GM23248 (cell line): ENCODE data around the gene ZNF586. TPM values are rescaled to one million over a fixed set of nuclear protein-coding genes. Genes with fewer than 3 reads are reported as not detected.
"Not testable (repeated sequence)": the region's sequence is repeated elsewhere in the genome, so short reads cannot be mapped to it uniquely, and the experiment has no call there.

Experiments used
- DNase-seq: peaks from one replicate; pipeline ENCODE4 v3.0.0-alpha.2; 2015
- H2AFZ ChIP-seq: fragments of 200-600 bp; sonication (generic); 2 replicates; pipeline ENCODE4 v1.6.1; 2016; ENCODE audit warnings: antibody characterized with exemption
- H3F3A ChIP-seq: fragments of 200-600 bp; sonication (generic); 2 replicates; pipeline ENCODE4 v1.6.1; 2016; ENCODE audit warnings: mild to moderate bottlenecking, antibody characterized with exemption, mixed run types; ENCODE audit not compliant: insufficient read depth
- H3K27ac ChIP-seq: fragments of 200-600 bp; sonication (generic); 2 replicates; pipeline ENCODE4 v1.5.1; 2016; ENCODE audit warnings: mild to moderate bottlenecking
- H3K27me3 ChIP-seq: fragments of 200-600 bp; sonication (generic); replicated peaks from 2 replicates; pipeline ENCODE4 v1.6.1; 2016; ENCODE audit warnings: mild to moderate bottlenecking; ENCODE audit not compliant: insufficient read depth
- H3K36me3 ChIP-seq: fragments of 200-600 bp; sonication (generic); 2 replicates; pipeline ENCODE4 v1.6.1; 2016; ENCODE audit warnings: low read depth, mild to moderate bottlenecking
- H3K4me1 ChIP-seq: fragments of 200-600 bp; sonication (generic); 2 replicates; pipeline ENCODE4 v1.6.1; 2016; ENCODE audit warnings: mild to moderate bottlenecking; ENCODE audit not compliant: insufficient read depth
- H3K4me2 ChIP-seq: fragments of 200-600 bp; sonication (generic); one replicate; pipeline ENCODE4 v1.6.1; 2016; ENCODE audit warnings: mild to moderate bottlenecking; ENCODE audit not compliant: unreplicated experiment
- H3K4me3 ChIP-seq: fragments of 200-600 bp; sonication (generic); 2 replicates; pipeline ENCODE4 v1.5.1; 2016; ENCODE audit warnings: mild to moderate bottlenecking
- H3K79me2 ChIP-seq: fragments of 200-600 bp; sonication (generic); 2 replicates; pipeline ENCODE4 v1.6.1; 2016; ENCODE audit warnings: mild to moderate bottlenecking; ENCODE audit not compliant: insufficient read depth
- H3K9ac ChIP-seq: fragments of 200-600 bp; sonication (generic); 2 replicates; pipeline ENCODE4 v1.6.1; 2016; ENCODE audit warnings: mild to moderate bottlenecking
- H3K9me2 ChIP-seq: fragments of 200-600 bp; sonication (generic); 2 replicates; pipeline ENCODE4 v1.6.1; 2016; ENCODE audit warnings: mixed run types, mild to moderate bottlenecking, moderate library complexity; ENCODE audit not compliant: insufficient read depth
- H3K9me3 ChIP-seq: fragments of 200-600 bp; sonication (generic); one replicate; pipeline ENCODE4 v1.6.1; 2017; ENCODE audit warnings: low read depth
- H4K20me1 ChIP-seq: fragments of 200-600 bp; sonication (generic); 2 replicates; pipeline ENCODE4 v1.6.0; 2016; ENCODE audit not compliant: insufficient read depth
- EZH2 ChIP-seq: fragments of 200-600 bp; sonication (generic); IDR thresholded peaks from 2 replicates; pipeline ENCODE4 v1.6.1; 2018; ENCODE audit warnings: antibody characterized with exemption, mild to moderate bottlenecking; ENCODE audit not compliant: insufficient read depth, poor library complexity, severe bottlenecking
- EZH2phosphoT487 ChIP-seq: fragments of 200-600 bp; sonication (generic); IDR thresholded peaks from 2 replicates; pipeline ENCODE4 v1.6.1; 2018; ENCODE audit warnings: antibody characterized with exemption, moderate library complexity, mild to moderate bottlenecking, low read depth; ENCODE audit not compliant: insufficient read depth
- WGBS, 2 experiments: methylation state at CpG; one replicate each; pipeline ENCODE4 v1.1.6; 2015 to 2017; ENCODE audit warnings: low lambda C conversion rate in 2 of 2, low coverage in 1 of 2; ENCODE audit errors: missing lambda C conversion rate in 2 of 2; 5-methylcytosine and 5-hydroxymethylcytosine counted together
- in situ Hi-C: fragments of 300-500 bp; cut with MboI; formaldehyde crosslinking; loops from 2 replicates; pipeline ENCODE4 v1.15.0; 2020
- polyA plus RNA-seq: library from polyadenylated mRNA; unstranded; fragments of >200 nt; fragmentation: Nextera tagmentation; extraction: Ambion mirVana; gene quantifications from 2 replicates; pipeline ENCODE4 v1.2.1, GENCODE V29; 2016
- total RNA-seq: library from RNA; depleted of rRNA; stranded (reverse); fragments of >200 nt; shearing (Covaris generic); gene quantifications from 2 replicates; pipeline ENCODE4 v1.2.3, GENCODE V29; 2014

The ZNF586 gene
- total and polyA plus RNA-seq, 2 experiments from 2014 or later, result 5.1 to 20.6 TPM

DNA sequence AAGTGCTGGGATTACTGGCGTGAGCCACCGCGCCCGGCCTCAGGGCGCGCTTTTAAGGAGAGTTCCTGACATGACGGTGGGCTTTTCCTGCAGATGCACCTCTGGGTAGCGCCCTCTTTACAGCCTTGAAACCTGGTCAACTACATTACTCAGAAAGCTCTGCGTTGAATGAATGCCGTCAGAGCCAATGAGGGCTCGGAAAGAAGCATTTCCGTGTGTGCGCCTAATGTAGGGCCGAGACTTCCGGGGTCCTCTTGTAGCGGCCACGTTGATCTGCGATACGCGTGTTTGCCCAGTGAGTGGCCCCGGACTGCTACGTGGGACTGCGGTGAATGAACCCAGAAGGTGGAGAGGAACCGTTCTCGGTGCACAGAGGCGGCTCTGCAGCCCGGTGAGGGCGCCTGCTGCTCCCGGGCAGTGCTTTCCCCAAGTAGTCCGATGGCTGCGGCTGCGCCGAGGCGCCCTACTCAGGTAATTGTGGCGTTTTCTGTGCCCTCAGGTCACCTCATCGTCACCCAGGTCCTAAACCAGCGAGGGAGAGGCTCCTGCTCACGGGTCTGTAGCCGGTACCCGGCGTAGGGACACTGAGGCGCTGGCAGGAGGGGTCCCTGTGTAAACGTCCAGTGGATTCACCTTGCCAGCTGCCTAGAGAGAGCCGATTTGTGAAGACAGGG, 50.1 kb downstream of the ZNF586 start:
- H3K4me1 ChIP-seq, result peaks cover 9% of the 10 kb centered on the region
- H3K9me2 ChIP-seq, result no peaks in the 10 kb centered on the region
- H3K27me3 ChIP-seq, result no peaks in the 10 kb centered on the region
- 0 to 1% methylated on average over 43 to 44 of the region's 44 CpGs for WGBS, 2 experiments
- H2AFZ ChIP-seq, result peak overlapping the region; percentile 90
- peaks cover 74% of the 10 kb centered on the region for H3K79me2 ChIP-seq
- peaks cover 3% of the 10 kb centered on the region; the same call in 1 of the 2 replicates for H4K20me1 ChIP-seq
- H3K4me3 ChIP-seq, result peak overlapping the region; percentile 95
- H3K9me3 ChIP-seq, result no peaks in the 10 kb centered on the region
- TF ChIP-seq EZH2phosphoT487 (no peak), EZH2 (no peak)
- H3F3A ChIP-seq, result 0 out of 2 replicates have a peak, but pooled peaks cover 4% of the 10 kb centered on the region
- H3K27ac ChIP-seq, result peak overlapping the region; percentile 92
- peak; percentile 98 for DNase-seq
- H3K36me3 ChIP-seq, result no peaks in the 10 kb centered on the region
- in situ Hi-C loops, result no loop called here
- H3K9ac ChIP-seq, result peak overlapping the region; percentile 99
- peak overlapping the region; percentile 95 for H3K4me2 ChIP-seq

DNA sequence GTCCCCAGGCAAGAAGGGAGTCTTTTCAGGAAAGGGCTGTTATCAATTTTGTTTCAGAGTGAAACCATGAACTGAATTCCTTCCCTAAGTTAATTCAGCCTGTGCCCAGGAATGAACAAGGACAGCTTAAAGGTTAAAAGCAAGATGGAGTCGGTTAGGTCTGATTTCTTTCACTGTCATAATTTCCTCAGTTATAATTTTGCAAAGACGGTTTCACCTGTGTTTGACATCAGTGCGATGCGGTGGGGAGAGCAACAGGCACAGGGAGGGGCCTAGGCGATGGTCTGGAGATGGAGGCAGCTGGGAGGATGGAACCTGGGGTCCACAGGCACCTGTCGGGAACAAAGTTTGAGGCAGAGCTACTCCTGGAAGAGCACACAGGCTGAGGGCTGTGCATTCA, 51.1 kb downstream of the ZNF586 start:
- peak overlapping the region; percentile 95 for H3K4me2 ChIP-seq
- H3K4me3 ChIP-seq, result peak overlapping the region; percentile 95
- H3K36me3 ChIP-seq, result no peaks in the 10 kb centered on the region
- DNase-seq, result no peak
- H3K9ac ChIP-seq, result peak overlapping the region; percentile 99
- H3K27me3 ChIP-seq, result no peaks in the 10 kb centered on the region
- H3K9me2 ChIP-seq, result no peaks in the 10 kb centered on the region
- 0 out of 2 replicates have a peak overlapping the region, but pooled peaks have one; percentile 90 for H2AFZ ChIP-seq
- TF ChIP-seq EZH2, result no peak
- TF ChIP-seq EZH2phosphoT487, result no peak
- peaks cover 83% of the 10 kb centered on the region for H3K79me2 ChIP-seq
- peaks cover 3% of the 10 kb centered on the region; the same call in 1 of the 2 replicates for H4K20me1 ChIP-seq
- H3K9me3 ChIP-seq, result no peaks in the 10 kb centered on the region
- H3K27ac ChIP-seq, result peak overlapping the region; percentile 92
- in situ Hi-C loops, result no loop called here
- WGBS, 2 experiments, result 54 to 57% methylated on average over 6 of the region's 6 CpGs
- H3K4me1 ChIP-seq, result peaks cover 9% of the 10 kb centered on the region
- H3F3A ChIP-seq, result 0 out of 2 replicates have a peak, but pooled peaks cover 5% of the 10 kb centered on the region

DNA sequence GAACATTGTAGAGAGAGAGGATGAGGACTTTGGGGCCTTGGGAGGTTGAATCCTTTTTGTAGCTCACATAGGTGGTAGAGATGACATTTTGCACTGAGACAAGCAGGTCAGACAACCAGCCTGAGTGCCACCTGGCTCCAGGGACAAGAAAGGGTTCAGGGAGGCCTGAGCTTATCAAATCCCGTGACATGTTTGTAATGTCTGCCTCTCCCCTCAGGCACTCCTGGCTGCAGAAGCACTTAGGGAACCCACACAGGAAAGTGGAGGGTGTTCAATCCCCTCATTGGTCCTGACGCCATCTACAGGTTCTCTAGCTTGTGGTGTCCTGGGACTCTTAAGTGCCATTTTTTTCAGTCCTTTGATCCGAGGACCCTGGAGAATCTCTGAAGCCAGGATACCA, 51.6 kb downstream of the ZNF586 start:
- in situ Hi-C loops, result not testable (repeated sequence)
- peaks cover 88% of the 10 kb centered on the region for H3K79me2 ChIP-seq

DNA sequence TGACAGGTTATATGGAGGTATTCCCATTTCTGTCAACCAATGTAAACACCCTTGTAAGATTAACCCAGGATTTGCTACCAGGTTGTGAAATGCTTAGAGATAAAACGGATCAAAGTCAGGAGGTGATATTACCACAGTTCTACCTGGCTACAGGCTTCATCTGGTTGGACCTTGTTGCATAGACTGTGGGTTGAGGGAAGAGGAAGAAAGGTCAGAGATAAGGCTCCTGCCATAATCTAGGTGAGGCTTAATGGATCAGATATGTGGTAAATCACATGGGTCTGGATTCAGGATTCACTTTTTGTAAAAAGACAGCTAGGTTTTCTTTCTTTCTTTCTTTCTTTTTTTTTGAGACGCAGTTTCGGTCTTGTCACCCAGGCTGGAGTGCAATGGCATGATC, 52.0 kb downstream of the ZNF586 start:
- WGBS, 2 experiments, result 80 to 97% methylated on average over 2 to 3 of the region's 3 CpGs
- H3K9ac ChIP-seq, H3K9me3 ChIP-seq, H3F3A ChIP-seq, H4K20me1 ChIP-seq, H2AFZ ChIP-seq, DNase-seq, H3K4me3 ChIP-seq, H3K9me2 ChIP-seq, H3K27ac ChIP-seq, H3K4me1 ChIP-seq, H3K27me3 ChIP-seq, in situ Hi-C loops, H3K4me2 ChIP-seq, H3K36me3 ChIP-seq: not testable (repeated sequence)
- peaks cover 92% of the 10 kb centered on the region for H3K79me2 ChIP-seq

More for the DNA sequence above, 51.6 kb downstream of the ZNF586 start:
- H3K27ac ChIP-seq, H2AFZ ChIP-seq, H3K27me3 ChIP-seq, H3K36me3 ChIP-seq, DNase-seq, H3K9me3 ChIP-seq, H3K9me2 ChIP-seq, H3F3A ChIP-seq, H3K4me1 ChIP-seq, H4K20me1 ChIP-seq: not testable (repeated sequence)
- peak overlapping the region; percentile 95 for H3K4me3 ChIP-seq
- WGBS, 2 experiments, result 76 to 81% methylated on average over 3 of the region's 3 CpGs
- peak overlapping the region; percentile 95 for H3K4me2 ChIP-seq
- peak overlapping the region; percentile 99; the same call in 1 of the 2 replicates for H3K9ac ChIP-seq

DNA sequence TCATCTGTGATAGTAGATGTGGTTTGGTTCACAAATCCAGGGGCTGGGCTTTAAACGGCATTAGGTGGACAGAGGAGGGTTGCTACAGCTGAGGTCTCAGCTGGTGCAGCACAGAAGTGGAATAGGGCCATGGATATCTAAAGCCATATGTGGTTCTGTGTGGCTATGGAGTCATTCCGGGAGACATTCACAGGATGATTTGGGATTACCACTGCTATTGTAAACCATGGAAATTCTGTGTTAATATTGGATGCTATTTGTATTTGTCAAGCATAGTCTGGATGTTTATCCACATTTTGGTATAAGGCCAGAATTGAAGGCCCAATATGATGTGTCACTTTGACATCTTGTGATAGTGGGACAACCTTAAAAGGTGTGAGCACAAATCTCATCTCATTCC, 53.7 kb downstream of the ZNF586 start:
- WGBS, 2 experiments, result 67 to 76% methylated on average over 2 of the region's 2 CpGs
- H3K9me3 ChIP-seq, H3K4me2 ChIP-seq, H3K9ac ChIP-seq, H3K4me3 ChIP-seq, H3K4me1 ChIP-seq, in situ Hi-C loops, H4K20me1 ChIP-seq, H3K9me2 ChIP-seq, H2AFZ ChIP-seq, H3K27me3 ChIP-seq, H3F3A ChIP-seq, DNase-seq, H3K36me3 ChIP-seq: not testable (repeated sequence)
- Histone ChIP-seq H3K27ac (0 out of 2 replicates have a peak overlapping the region, but pooled peaks have one; percentile 7), H3K79me2 (peaks cover 95% of the 10 kb centered on the region)

DNA sequence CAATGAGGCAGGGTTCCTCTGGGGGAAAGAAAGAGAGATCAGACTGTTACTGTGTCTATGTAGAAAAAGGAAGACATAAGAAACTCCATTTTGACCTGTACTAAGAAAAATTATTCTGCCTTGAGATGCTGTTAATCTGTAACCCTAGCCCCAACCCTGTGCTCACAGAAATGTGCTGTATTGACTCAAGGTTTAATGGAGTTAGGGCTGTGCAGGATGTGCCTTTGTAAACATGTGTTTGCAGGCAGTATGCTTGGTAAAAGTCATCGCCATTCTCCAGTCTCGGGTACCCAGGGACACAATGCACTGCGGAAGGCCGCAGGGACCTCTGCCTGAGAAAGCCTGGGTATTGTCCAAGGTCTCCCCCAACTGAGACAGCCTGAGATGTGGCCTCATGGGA, 54.1 kb downstream of the ZNF586 start:
- H4K20me1 ChIP-seq, H2AFZ ChIP-seq, H3K9me3 ChIP-seq, H3K4me3 ChIP-seq, H3K4me1 ChIP-seq, H3F3A ChIP-seq, H3K9ac ChIP-seq, DNase-seq, H3K36me3 ChIP-seq, H3K9me2 ChIP-seq, in situ Hi-C loops, H3K4me2 ChIP-seq, H3K27me3 ChIP-seq: not testable (repeated sequence)
- 0 out of 2 replicates have a peak overlapping the region, but pooled peaks have one; percentile 7 for H3K27ac ChIP-seq
- H3K79me2 ChIP-seq, result peaks cover 95% of the 10 kb centered on the region
- 85 to 94% methylated on average over 4 of the region's 4 CpGs for WGBS, 2 experiments
